ENCODE measurements around the gene AK5.

GRCh38 chr1:77424236-77424635 lies 142.4 kb downstream of the AK5 start:
- TF ChIP-seq CTCF (IDR thresholded peaks at IDR 0.05) (no peak), POLR2A (IDR thresholded peaks at IDR 0.05) (no peak), POLR2AphosphoS5 (IDR thresholded peaks at IDR 0.05) (no peak), EP300 (IDR thresholded peaks at IDR 0.05) (no peak)

Measured in suprapubic skin (tissue), 4 donors.